Stimulated activated CD8-positive, alpha-beta memory T cell treated with anti-CD3 and anti-CD28 coated beads, Interleukin-2, amount 100 ng/mL, for 48 hours (primary cell): ENCODE data around the gene RBM23.
A peak's percentile ranks its signal among the peaks of the same experiment; 100 is the strongest.
"Not testable (repeated sequence)": the region's sequence is repeated elsewhere in the genome, so short reads cannot be mapped to it uniquely, and the experiment has no call there.

Experiments
- DNase-seq, 2 donors: peaks; one replicate each; pipeline ENCODE4 v3.0.0-alpha.2; 2020; ENCODE audit warnings: low read depth in 2 of 2

Gene RBM23

GRCh38 chr14:22915886-22916521 is 2.9 kb downstream of the RBM23 start:
- DNase-seq = no peak

- not testable (repeated sequence) for DNase-seq
Measured at GRCh38 chr14:22914836-22915235, 4.1 kb downstream of the RBM23 start.

- DNase-seq = no peak
Measured at GRCh38 chr14:22910916-22911315, 8.0 kb downstream of the RBM23 start.

GRCh38 chr14:22908601-22909000 is 10.3 kb downstream of the RBM23 start:
- no peak for DNase-seq

GRCh38 chr14:22907429-22907828 is 11.5 kb downstream of the RBM23 start:
- no peak for DNase-seq

- no peak for DNase-seq
Measured at GRCh38 chr14:22906073-22906472, 12.9 kb downstream of the RBM23 start.

- no peak for DNase-seq
Measured at GRCh38 chr14:22905627-22906026, 13.3 kb downstream of the RBM23 start.

- DNase-seq = no peak
Measured at GRCh38 chr14:22903742-22904087, 15.2 kb downstream of the RBM23 start.

GRCh38 chr14:22901799-22902198 is 17.1 kb downstream of the RBM23 start:
- DNase-seq = no peak

- DNase-seq = no peak
Measured at GRCh38 chr14:22900081-22900799, 18.7 kb downstream of the RBM23 start.

GRCh38 chr14:22898302-22899090 is 20.5 kb downstream of the RBM23 start:
- DNase-seq = no peak

GRCh38 chr14:22897357-22897756 is 21.6 kb downstream of the RBM23 start:
- no peak for DNase-seq

- DNase-seq = no peak
Measured at GRCh38 chr14:22896760-22897159, 22.2 kb downstream of the RBM23 start.

GRCh38 chr14:22896356-22896755 is 22.6 kb downstream of the RBM23 start:
- DNase-seq = no peak

GRCh38 chr14:22895402-22895801 is 23.5 kb downstream of the RBM23 start:
- DNase-seq = no peak

- DNase-seq = no peak
Measured at GRCh38 chr14:22893706-22894105, 25.2 kb downstream of the RBM23 start.

- no peak for DNase-seq
Measured at GRCh38 chr14:22892488-22892887, 26.5 kb downstream of the RBM23 start.

- no peak for DNase-seq
Measured at GRCh38 chr14:22890416-22890815, 28.5 kb downstream of the RBM23 start.

- no peak for DNase-seq
Measured at GRCh38 chr14:22888662-22889061, 30.3 kb downstream of the RBM23 start.

GRCh38 chr14:22887990-22888378 is 31.0 kb downstream of the RBM23 start:
- DNase-seq = peak; percentile 14 to 36

- no peak for DNase-seq
Measured at GRCh38 chr14:22887260-22887989, 31.5 kb downstream of the RBM23 start.
